IPS-20b (cell line): Measurements from ENCODE around the gene FLOT1.

ENCODE experiments used
- H3K27ac ChIP-seq: one replicate; pipeline ENCODE4 v1.5.1; 2013; ENCODE audit warnings: low read length
- H3K27me3 ChIP-seq: 2 replicates; pipeline ENCODE4 v1.6.1; 2013; ENCODE audit warnings: mild to moderate bottlenecking, low read length, inconsistent platforms; ENCODE audit not compliant: insufficient read depth
- H3K36me3 ChIP-seq: 2 replicates; pipeline ENCODE4 v1.6.1; 2013; ENCODE audit warnings: low read depth, mild to moderate bottlenecking, inconsistent platforms, low read length, moderate library complexity; ENCODE audit not compliant: insufficient read depth
- H3K4me1 ChIP-seq: 2 replicates; pipeline ENCODE4 v1.6.1; 2013; ENCODE audit warnings: mild to moderate bottlenecking, control low read depth, inconsistent platforms, low read length, moderate library complexity; ENCODE audit not compliant: insufficient read depth
- H3K4me3 ChIP-seq: 2 replicates; pipeline ENCODE4 v1.5.1; 2013; ENCODE audit warnings: mild to moderate bottlenecking, low read length, inconsistent platforms
- H3K9ac ChIP-seq: 2 replicates; pipeline ENCODE4 v1.6.1; 2013; ENCODE audit warnings: low read depth, mild to moderate bottlenecking, inconsistent platforms, low read length, moderate library complexity
- H3K9me3 ChIP-seq: 2 replicates; pipeline ENCODE4 v1.6.1; 2013; ENCODE audit warnings: mild to moderate bottlenecking, low read depth, low read length, inconsistent platforms; ENCODE audit not compliant: insufficient read depth

Gene FLOT1, protein sequence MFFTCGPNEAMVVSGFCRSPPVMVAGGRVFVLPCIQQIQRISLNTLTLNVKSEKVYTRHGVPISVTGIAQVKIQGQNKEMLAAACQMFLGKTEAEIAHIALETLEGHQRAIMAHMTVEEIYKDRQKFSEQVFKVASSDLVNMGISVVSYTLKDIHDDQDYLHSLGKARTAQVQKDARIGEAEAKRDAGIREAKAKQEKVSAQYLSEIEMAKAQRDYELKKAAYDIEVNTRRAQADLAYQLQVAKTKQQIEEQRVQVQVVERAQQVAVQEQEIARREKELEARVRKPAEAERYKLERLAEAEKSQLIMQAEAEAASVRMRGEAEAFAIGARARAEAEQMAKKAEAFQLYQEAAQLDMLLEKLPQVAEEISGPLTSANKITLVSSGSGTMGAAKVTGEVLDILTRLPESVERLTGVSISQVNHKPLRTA

DNA sequence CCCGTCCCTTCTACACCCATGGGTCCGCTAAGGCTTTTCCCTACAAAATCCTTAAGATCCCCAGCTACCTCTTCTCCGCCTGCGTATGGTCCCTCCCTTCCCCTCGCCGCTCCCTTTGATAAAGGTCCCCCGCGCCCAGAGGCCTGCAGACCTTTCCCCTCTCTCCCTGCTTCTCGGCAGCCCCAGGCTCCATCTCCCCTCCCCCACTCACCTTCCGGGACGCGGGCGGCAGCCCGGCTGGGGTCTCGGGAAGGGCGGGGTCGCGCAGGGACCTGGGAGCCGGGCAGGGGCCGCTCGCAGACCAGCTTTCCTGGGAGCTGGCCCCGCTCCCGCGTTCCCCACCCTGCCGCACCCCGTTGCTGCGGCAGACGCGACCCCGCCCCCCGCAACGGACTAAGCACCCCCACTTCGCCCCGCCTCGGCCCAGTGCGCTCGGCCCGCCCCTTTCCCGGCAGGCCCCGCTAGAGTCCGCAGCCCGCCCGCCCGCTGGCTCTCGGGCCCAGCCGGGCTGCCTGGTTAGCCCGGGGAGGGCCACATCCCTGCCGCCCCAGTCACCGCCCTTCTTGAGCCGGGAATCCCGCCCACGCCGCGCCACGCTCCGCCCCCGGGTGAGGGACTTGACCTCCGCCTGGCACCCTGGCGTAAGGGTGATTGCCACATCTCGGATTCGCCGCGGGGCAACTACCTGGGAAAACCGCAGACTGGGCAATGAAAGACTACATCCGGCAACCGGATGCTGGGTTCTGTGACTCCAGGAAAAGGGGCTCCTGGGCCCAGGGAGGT lies at the start of gene FLOT1:
Gene FLOT1 (minus strand): TSS at position 372 of the 783 bp plus-strand sequence. CDS start 498 bp downstream, outside the sequence.
- peaks cover 39% of the 10 kb centered on the region for H3K36me3 ChIP-seq
- H3K9ac ChIP-seq: peak within 1 kb of the TSS; percentile 90
- peaks cover 8% of the 10 kb centered on the region; the same call in 1 of the 2 replicates for H3K27me3 ChIP-seq
- peak within 1 kb of the TSS; percentile 82 for H3K27ac ChIP-seq
- H3K4me3 ChIP-seq: peak within 1 kb of the TSS; percentile 96
- no peaks in the 10 kb centered on the region for H3K9me3 ChIP-seq
- peaks cover 9% of the 10 kb centered on the region; the same call in 1 of the 2 replicates for H3K4me1 ChIP-seq

DNA sequence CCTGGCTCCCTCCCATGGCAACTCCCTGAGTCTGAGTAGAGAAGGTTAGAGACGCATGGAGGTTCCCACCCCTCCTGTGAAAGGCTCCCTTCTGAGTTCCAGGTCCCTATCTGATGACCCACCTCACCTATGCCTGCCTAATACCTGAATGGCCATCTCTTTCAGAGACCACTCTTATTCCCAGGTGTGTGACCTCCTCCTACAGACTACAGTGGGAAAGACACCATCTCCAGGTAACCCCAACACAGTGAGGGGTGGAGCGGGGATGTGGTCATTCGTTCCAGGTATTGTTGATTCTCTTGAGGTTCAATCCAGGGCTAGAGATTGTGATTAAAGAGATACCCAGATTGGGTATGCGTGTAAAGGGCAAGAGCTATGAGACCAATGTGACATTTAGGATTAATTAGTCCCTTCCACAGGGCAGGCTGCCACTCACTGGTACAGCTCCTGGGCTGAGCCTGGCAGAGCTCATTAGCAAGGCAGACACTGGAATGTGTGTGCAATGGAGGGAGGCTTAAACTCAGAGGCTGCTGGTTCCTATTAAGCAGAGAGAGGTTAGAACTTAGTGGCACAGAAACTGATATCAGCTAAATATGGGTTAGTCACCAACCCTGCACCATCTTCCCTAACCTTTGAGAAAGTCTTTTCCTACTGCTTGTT lies 48.4 kb upstream of the FLOT1 start:
- Histone ChIP-seq H3K9me3 (no peaks in the 10 kb centered on the region), H3K27ac (no peak overlapping the region), H3K27me3 (peaks cover 42% of the 10 kb centered on the region), H3K36me3 (no peaks in the 10 kb centered on the region), H3K4me3 (no peak overlapping the region), H3K4me1 (no peaks in the 10 kb centered on the region), H3K9ac (no peak overlapping the region)

DNA sequence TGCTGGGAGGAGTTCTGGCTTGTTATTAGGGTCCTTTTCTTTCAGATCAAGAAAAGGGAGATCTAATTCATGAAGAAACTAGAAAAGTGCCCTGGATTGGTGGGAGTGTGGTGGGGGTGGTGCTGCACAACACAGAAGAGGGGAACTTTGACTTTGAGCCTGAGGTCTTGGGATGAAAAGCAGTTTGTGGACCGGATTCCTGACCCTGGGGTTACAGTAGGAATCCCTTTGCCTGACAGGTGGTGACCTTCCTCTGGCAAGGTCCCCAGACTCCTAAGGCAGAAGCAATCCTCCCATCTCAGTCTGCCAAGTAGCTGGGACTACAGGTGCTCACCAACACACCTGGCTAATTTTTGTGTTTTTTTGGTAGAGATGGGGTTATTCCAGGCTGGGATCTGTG lies 47.1 kb upstream of the FLOT1 start:
- Histone ChIP-seq H3K9ac (no peak overlapping the region), H3K9me3 (no peaks in the 10 kb centered on the region), H3K27ac (no peak overlapping the region), H3K36me3 (no peaks in the 10 kb centered on the region), H3K27me3 (peaks cover 42% of the 10 kb centered on the region), H3K4me1 (no peaks in the 10 kb centered on the region), H3K4me3 (no peak overlapping the region)

DNA sequence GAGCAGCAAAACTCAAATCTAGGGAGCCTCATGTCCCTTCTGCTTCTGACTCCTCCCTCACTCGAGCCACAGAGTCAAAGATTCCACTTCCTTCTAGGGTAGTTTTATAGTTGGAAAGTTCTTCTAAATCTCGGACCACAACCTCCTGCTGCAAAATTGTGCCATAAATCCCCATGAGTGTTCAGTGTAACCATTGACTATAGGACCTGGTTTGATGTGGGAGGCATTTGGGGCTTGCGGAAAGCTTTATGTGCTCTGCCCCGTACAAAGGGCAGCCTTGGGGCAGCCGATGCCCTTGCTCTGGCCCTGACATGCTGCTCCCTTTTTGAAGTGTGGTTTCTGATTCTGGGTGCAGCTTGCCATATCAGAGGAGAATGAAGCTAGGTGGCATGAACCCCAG lies 45.5 kb upstream of the FLOT1 start:
- Histone ChIP-seq H3K4me1 (no peaks in the 10 kb centered on the region), H3K36me3 (no peaks in the 10 kb centered on the region), H3K9ac (no peak overlapping the region), H3K27ac (no peak overlapping the region), H3K4me3 (no peak overlapping the region), H3K9me3 (no peaks in the 10 kb centered on the region), H3K27me3 (peaks cover 42% of the 10 kb centered on the region)

GRCh38 chr6:30782425-30783014 lies 40.0 kb upstream of the FLOT1 start:
- H3K27me3 ChIP-seq: no peaks in the 10 kb centered on the region
- no peaks in the 10 kb centered on the region; the same call in 1 of the 2 replicates for H3K9me3 ChIP-seq
- H3K4me3 ChIP-seq: no peak overlapping the region
- no peak overlapping the region for H3K9ac ChIP-seq
- no peak overlapping the region for H3K27ac ChIP-seq
- no peaks in the 10 kb centered on the region for H3K4me1 ChIP-seq
- H3K36me3 ChIP-seq: no peaks in the 10 kb centered on the region

GRCh38 chr6:30781743-30782424 lies 39.4 kb upstream of the FLOT1 start:
- no peak overlapping the region for H3K4me3 ChIP-seq
- no peaks in the 10 kb centered on the region for H3K36me3 ChIP-seq
- no peak overlapping the region for H3K27ac ChIP-seq
- H3K27me3 ChIP-seq: no peaks in the 10 kb centered on the region
- no peak overlapping the region; the same call in 1 of the 2 replicates for H3K9ac ChIP-seq
- no peaks in the 10 kb centered on the region for H3K4me1 ChIP-seq
- no peaks in the 10 kb centered on the region; the same call in 1 of the 2 replicates for H3K9me3 ChIP-seq

DNA sequence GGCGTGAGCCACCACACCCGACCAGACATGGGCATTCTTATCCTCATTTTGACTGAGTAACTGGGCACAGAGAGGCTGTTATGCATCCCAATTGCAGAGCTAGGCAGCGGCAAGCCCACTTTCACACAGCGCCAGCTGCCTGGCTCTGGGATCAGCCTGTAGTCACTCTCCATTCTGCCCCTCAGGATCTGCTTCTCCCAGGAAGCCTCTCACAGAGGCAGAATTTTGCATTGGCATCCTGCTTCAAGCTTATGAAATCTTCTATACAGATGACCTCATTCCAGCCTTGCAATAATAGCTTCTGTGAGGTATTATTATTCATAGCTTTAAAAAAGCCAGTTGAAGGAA lies 38.9 kb upstream of the FLOT1 start:
- H3K36me3 ChIP-seq: no peaks in the 10 kb centered on the region
- H3K9me3 ChIP-seq: no peaks in the 10 kb centered on the region; the same call in 1 of the 2 replicates
- H3K27me3 ChIP-seq: no peaks in the 10 kb centered on the region
- H3K4me1 ChIP-seq: no peaks in the 10 kb centered on the region
- no peak overlapping the region for H3K27ac ChIP-seq
- no peak overlapping the region for H3K4me3 ChIP-seq
- no peak overlapping the region for H3K9ac ChIP-seq

- Histone ChIP-seq H3K4me1 (no peaks in the 10 kb centered on the region), H3K36me3 (no peaks in the 10 kb centered on the region), H3K27me3 (no peaks in the 10 kb centered on the region), H3K4me3 (no peak overlapping the region), H3K27ac (no peak overlapping the region), H3K9me3 (no peaks in the 10 kb centered on the region; the same call in 1 of the 2 replicates), H3K9ac (no peak overlapping the region)
Observed at GRCh38 chr6:30780642-30780920, 38.1 kb upstream of the FLOT1 start.

- no peaks in the 10 kb centered on the region; the same call in 1 of the 2 replicates for H3K9me3 ChIP-seq
- H3K27me3 ChIP-seq: no peaks in the 10 kb centered on the region
- H3K27ac ChIP-seq: no peak overlapping the region
- no peaks in the 10 kb centered on the region for H3K36me3 ChIP-seq
- no peak overlapping the region for H3K4me3 ChIP-seq
- H3K9ac ChIP-seq: no peak overlapping the region
- no peaks in the 10 kb centered on the region for H3K4me1 ChIP-seq
Observed at GRCh38 chr6:30779850-30780641, 37.6 kb upstream of the FLOT1 start.

DNA sequence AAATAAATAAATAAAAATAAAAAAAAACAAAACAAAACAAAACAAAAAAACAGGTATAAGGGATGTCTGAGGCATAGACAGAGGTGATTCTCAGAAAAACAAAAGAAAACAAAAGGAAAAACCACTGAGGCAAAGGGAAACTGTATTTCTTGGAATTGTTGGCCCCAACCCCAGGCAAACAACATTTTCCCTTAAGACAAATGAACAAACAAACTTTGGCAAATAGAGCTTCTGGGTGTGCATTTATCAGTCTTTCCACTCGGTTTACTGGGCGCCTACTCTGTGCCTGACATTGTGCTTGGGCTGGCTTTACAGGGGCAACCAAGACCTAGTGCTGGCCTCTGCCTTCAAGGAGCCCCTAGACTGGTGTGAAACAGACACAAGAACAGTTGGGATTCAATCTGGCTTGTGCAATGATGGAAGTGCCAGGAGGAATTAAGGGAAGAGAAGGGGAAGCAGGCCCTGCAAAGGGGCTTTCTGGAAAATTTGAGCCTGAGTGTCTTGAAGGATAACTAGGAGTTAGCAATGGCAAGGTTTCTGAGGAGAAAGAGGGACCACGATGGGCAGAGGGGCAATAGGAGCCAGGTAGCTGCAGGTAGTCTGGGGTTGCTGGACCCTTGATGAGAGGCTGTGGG lies 35.6 kb upstream of the FLOT1 start:
- Histone ChIP-seq H3K4me1 (0 out of 2 replicates have a peak, but pooled peaks cover 5% of the 10 kb centered on the region), H3K9me3 (no peaks in the 10 kb centered on the region; the same call in 1 of the 2 replicates), H3K27ac (no peak overlapping the region), H3K36me3 (no peaks in the 10 kb centered on the region), H3K4me3 (no peak overlapping the region), H3K27me3 (no peaks in the 10 kb centered on the region), H3K9ac (no peak overlapping the region)
